PC-9 (cell line): ENCODE results near the gene XPA. TPM values are rescaled to one million over a fixed set of nuclear protein-coding genes. Genes with fewer than 3 reads are reported as not detected.

Source experiments
- BruUV-seq: library from RNA; stranded (reverse); fragments of 400-500 nt; replicated peaks from 2 replicates; lab custom pipeline; 2021; lab: Mats Ljungman, UMichigan
- CTCF ChIA-PET: fragments of 300-600 bp; sonication (Branson Sonifier 250); formaldehyde crosslinking; loops from one replicate; lab custom pipeline; 2022; ENCODE audit warnings: antibody characterized with exemption; lab: Charles Lee
- POLR2A ChIA-PET: fragments of 300-600 bp; sonication (Branson Sonifier 250); formaldehyde crosslinking; loops from one replicate; lab custom pipeline; 2022; ENCODE audit warnings: antibody characterized with exemption; ENCODE audit not compliant: unreplicated experiment; lab: Charles Lee
- DNase-seq, 2 experiments: peaks; one replicate each; pipeline versions ENCODE4 v3.0.0 to v3.0.0-alpha.2; 2015 to 2022; ENCODE audit warnings: mixed read lengths in 1 of 2
- H2AFZ ChIP-seq: fragments of 200-600 bp; sonication (generic); 2 replicates; pipeline ENCODE4 v1.8.1; 2017; ENCODE audit warnings: antibody characterized with exemption
- H3F3A ChIP-seq: fragments of 200-600 bp; sonication (generic); 2 replicates; pipeline ENCODE4 v1.8.1; 2017; ENCODE audit warnings: antibody characterized with exemption, mild to moderate bottlenecking, low read depth; ENCODE audit not compliant: insufficient read depth
- H3K27ac ChIP-seq: fragments of 200-600 bp; sonication (generic); 2 replicates; pipeline ENCODE4 v1.6.1; 2016; ENCODE audit warnings: mixed run types
- H3K27me3 ChIP-seq: fragments of 200-600 bp; sonication (generic); 2 replicates; pipeline ENCODE4 v1.6.1; 2016; ENCODE audit warnings: low read depth, mixed run types; ENCODE audit not compliant: insufficient read depth
- H3K36me3 ChIP-seq: fragments of 200-600 bp; sonication (generic); 2 replicates; pipeline ENCODE4 v1.6.1; 2016; ENCODE audit warnings: low read depth, mixed run types
- H3K4me1 ChIP-seq: fragments of 200-600 bp; sonication (generic); replicated peaks from 2 replicates; pipeline ENCODE4 v1.6.1; 2016; ENCODE audit warnings: mixed run types; ENCODE audit not compliant: insufficient read depth
- H3K4me2 ChIP-seq: fragments of 200-600 bp; sonication (generic); 2 replicates; pipeline ENCODE4 v1.6.1; 2017; ENCODE audit warnings: mixed run types
- H3K4me3 ChIP-seq: fragments of 200-600 bp; sonication (generic); 2 replicates; pipeline ENCODE4 v1.6.1; 2016; ENCODE audit warnings: mixed run types
- H3K79me2 ChIP-seq: fragments of 200-600 bp; sonication (generic); 2 replicates; pipeline ENCODE4 v1.6.1; 2017; ENCODE audit warnings: low read depth, mixed run types
- H3K9me2 ChIP-seq: fragments of 200-600 bp; sonication (generic); 2 replicates; pipeline ENCODE4 v1.8.1; 2017; ENCODE audit warnings: mild to moderate bottlenecking; ENCODE audit not compliant: insufficient read depth
- H3K9me3 ChIP-seq: fragments of 200-600 bp; sonication (generic); 2 replicates; pipeline ENCODE4 v1.8.1; 2016; ENCODE audit warnings: low read depth; ENCODE audit not compliant: insufficient read depth
- H4K20me1 ChIP-seq: fragments of 200-600 bp; sonication (generic); 2 replicates; pipeline ENCODE4 v1.8.1; 2017; ENCODE audit not compliant: insufficient read depth
- CTCF ChIP-seq: fragments of 200-600 bp; sonication (generic); conservative IDR thresholded peaks from 2 replicates; pipeline ENCODE4 v1.6.1; 2017; ENCODE audit warnings: mixed run types, antibody characterized with exemption, mild to moderate bottlenecking, moderate library complexity
- EZH2 ChIP-seq: fragments of 200-600 bp; sonication (generic); IDR thresholded peaks from 2 replicates; pipeline ENCODE4 v1.8.0; 2017; ENCODE audit warnings: antibody characterized with exemption, low read depth
- intact Hi-C: fragments of 100-400 bp; cut with micrococcal nuclease; formaldehyde crosslinking; loops from one replicate; pipeline ENCODE4 v1.10.0; 2022; ENCODE audit not compliant: unreplicated experiment
- total RNA-seq: library from RNA; stranded (reverse); gene quantifications from 2 replicates; pipeline ENCODE4 v1.2.3, GENCODE V29; 2021

Gene XPA
- total RNA-seq, 1 experiment from 2014 or later: 17.4 TPM

- H3K27ac ChIP-seq: peak overlapping the region; percentile 99
- H3K9me2 ChIP-seq: no peaks in the 10 kb centered on the region
- TSS peak; percentile 63 for BruUV-seq
- no peaks in the 10 kb centered on the region for H3K36me3 ChIP-seq
- H3F3A ChIP-seq: peaks cover 42% of the 10 kb centered on the region
- intact Hi-C loops: loop anchor here (1.0 kb wide), 4 partner anchors 169 to 780 kb away; partner anchors contain the start of genes ANP32B and ZNF782
- H3K79me2 ChIP-seq: peaks cover 82% of the 10 kb centered on the region
- no peak for DNase-seq
- no peaks in the 10 kb centered on the region for H3K9me3 ChIP-seq
- peak overlapping the region; percentile 86 for H2AFZ ChIP-seq
- peaks cover 38% of the 10 kb centered on the region for H3K4me1 ChIP-seq
- H3K27me3 ChIP-seq: no peaks in the 10 kb centered on the region
- H3K4me3 ChIP-seq: peak overlapping the region; percentile 95
- ChIA-PET POLR2A (interaction anchor here (0.6 to 0.7 kb wide), 2 partner anchors 749 to 958 kb away, joined by 5 read pairs; no protein-coding TSS in a partner anchor), CTCF (interaction anchor here (2.3 kb wide), 1 partner anchor 18 kb away, joined by 10 read pairs; no protein-coding TSS in a partner anchor)
- H3K4me2 ChIP-seq: peak overlapping the region; percentile 99
- TF ChIP-seq EZH2 (no peak), CTCF (no peak)
- H4K20me1 ChIP-seq: peaks cover 31% of the 10 kb centered on the region
Observed at GRCh38 chr9:97633859-97634490, 63.2 kb downstream of the XPA start.

- no peaks in the 10 kb centered on the region for H3K9me3 ChIP-seq
- H3K4me2 ChIP-seq: peak within 1 kb of the TSS; percentile 99
- POLR2A ChIA-PET: interaction anchor here (0.5 to 0.7 kb wide), 7 partner anchors 31 to 957 kb away, joined by 3 to 11 read pairs (median 5); partner anchors contain the start of gene TRMO
- intact Hi-C loops: loop anchor here (1.0 kb wide), 4 partner anchors 170 to 779 kb away; partner anchors contain the start of genes ANP32B and ZNF782
- peaks cover 41% of the 10 kb centered on the region for H3F3A ChIP-seq
- H3K27ac ChIP-seq: peak within 1 kb of the TSS; percentile 99
- H3K79me2 ChIP-seq: peaks cover 79% of the 10 kb centered on the region
- peak within 1 kb of the TSS; percentile 95 for H3K4me3 ChIP-seq
- no peaks in the 10 kb centered on the region for H3K36me3 ChIP-seq
- DNase-seq: peak; percentile 94 to 98
- peak within 1 kb of the TSS; percentile 86 for H2AFZ ChIP-seq
- H3K27me3 ChIP-seq: no peaks in the 10 kb centered on the region
- H3K9me2 ChIP-seq: no peaks in the 10 kb centered on the region
- no peak for TF ChIP-seq CTCF
- CTCF ChIA-PET: interaction anchor here (0.6 to 2.3 kb wide), 5 partner anchors 17 to 247 kb away, joined by 3 to 10 read pairs (median 3); no protein-coding TSS in a partner anchor
- H3K4me1 ChIP-seq: peaks cover 38% of the 10 kb centered on the region
- peaks cover 24% of the 10 kb centered on the region for H4K20me1 ChIP-seq
- no TSS peak for BruUV-seq
Observed at GRCh38 chr9:97632985-97633858, 63.9 kb downstream of the XPA start, which contains the start of the genes NCBP1 and TSTD2. Gene NCBP1 (plus strand): TSS chr9:97633821. CDS start chr9:97633882, 61 bp downstream. Gene TSTD2 (minus strand): TSS chr9:97633368. CDS start chr9:97627562, 5,806 bp downstream.
